ENCODE results near the gene WDR46. TPM values are rescaled to one million over a fixed set of nuclear protein-coding genes. Genes with fewer than 3 reads are reported as not detected.

WDR46 gene
- total and polyA plus RNA-seq, 2 of the 13 experiments (the other 11 are each of a cell fraction or from before 2014, with no cell fraction given): 47.4 to 105 TPM

DNA sequence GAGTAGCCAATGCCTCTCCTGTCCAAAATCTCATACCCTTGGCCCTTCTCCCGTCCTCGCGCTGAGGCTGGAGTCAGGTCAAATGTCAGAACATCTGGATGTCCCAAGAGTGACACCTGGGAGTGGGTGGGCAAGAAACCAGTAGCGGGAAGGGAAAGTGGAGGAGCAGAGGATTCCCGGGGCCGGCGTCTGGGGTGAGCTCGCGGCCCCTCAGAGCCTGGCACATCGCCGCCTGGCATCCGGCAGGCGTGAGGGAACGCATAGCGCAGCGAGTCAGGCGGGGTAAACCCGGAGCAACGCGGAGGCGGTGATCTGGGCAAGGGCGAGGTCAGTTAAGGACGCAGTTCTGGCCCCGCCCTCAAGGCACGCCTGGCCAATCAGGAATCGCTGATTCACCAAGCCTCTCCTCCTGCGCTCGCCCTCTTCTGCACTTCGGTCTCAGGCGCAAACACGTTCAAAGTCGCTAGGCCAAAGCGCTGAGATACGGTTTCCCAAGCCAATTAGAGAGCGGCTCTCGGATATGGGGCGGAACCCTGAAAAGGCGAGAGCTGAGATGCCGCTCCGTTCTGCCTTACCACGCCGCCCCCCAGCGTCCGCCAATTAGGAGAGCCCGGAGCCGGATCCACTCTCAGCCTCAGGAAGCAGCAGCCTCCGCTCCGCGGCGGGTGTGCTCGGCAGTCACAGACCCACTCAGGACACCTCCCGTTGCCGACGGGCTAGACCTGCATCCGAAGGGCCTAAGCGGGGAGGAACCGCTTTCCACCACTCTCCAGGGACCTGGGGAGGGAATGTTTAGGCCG, 39.9 kb downstream of the WDR46 start (continued):
- TF ChIP-seq, protein P1, sequence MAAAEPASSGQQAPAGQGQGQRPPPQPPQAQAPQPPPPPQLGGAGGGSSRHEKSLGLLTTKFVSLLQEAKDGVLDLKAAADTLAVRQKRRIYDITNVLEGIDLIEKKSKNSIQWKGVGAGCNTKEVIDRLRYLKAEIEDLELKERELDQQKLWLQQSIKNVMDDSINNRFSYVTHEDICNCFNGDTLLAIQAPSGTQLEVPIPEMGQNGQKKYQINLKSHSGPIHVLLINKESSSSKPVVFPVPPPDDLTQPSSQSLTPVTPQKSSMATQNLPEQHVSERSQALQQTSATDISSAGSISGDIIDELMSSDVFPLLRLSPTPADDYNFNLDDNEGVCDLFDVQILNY (CRISPR knock-in tag; conservative IDR thresholded peaks at IDR 0.05): no peak; the same call in 1 of the 2 replicates
- TF ChIP-seq, protein P2, sequence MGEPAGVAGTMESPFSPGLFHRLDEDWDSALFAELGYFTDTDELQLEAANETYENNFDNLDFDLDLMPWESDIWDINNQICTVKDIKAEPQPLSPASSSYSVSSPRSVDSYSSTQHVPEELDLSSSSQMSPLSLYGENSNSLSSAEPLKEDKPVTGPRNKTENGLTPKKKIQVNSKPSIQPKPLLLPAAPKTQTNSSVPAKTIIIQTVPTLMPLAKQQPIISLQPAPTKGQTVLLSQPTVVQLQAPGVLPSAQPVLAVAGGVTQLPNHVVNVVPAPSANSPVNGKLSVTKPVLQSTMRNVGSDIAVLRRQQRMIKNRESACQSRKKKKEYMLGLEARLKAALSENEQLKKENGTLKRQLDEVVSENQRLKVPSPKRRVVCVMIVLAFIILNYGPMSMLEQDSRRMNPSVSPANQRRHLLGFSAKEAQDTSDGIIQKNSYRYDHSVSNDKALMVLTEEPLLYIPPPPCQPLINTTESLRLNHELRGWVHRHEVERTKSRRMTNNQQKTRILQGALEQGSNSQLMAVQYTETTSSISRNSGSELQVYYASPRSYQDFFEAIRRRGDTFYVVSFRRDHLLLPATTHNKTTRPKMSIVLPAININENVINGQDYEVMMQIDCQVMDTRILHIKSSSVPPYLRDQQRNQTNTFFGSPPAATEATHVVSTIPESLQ (CRISPR knock-in tag; conservative IDR thresholded peaks at IDR 0.05): no peak
- TF ChIP-seq ZNF530 (CRISPR knock-in tag; IDR thresholded peaks at IDR 0.05; ENCODE audit: low read depth) (no peak), ZBTB20 (CRISPR knock-in tag; IDR thresholded peaks at IDR 0.05; ENCODE audit: borderline replicate concordance, low read depth) (0 out of 2 replicates have a peak, but pooled peaks have one; percentile 13), MTA1 (CRISPR knock-in tag; IDR thresholded peaks at IDR 0.05; ENCODE audit: borderline replicate concordance) (peak; percentile 67; the same call in 1 of the 2 replicates), DMAP1 (CRISPR knock-in tag; IDR thresholded peaks at IDR 0.05) (peak; percentile 69), ARNT (IDR thresholded peaks at IDR 0.05) (no peak), ZNF432 (CRISPR knock-in tag; IDR thresholded peaks at IDR 0.05; ENCODE audit: borderline replicate concordance) (no peak), REPIN1 (CRISPR knock-in tag; IDR thresholded peaks at IDR 0.05; ENCODE audit: borderline replicate concordance, low read depth) (peak; percentile 93), ETV5 (CRISPR knock-in tag; IDR thresholded peaks at IDR 0.05; ENCODE audit: borderline replicate concordance) (peak; percentile 38; the same call in 1 of the 2 replicates), FOXJ3 (CRISPR knock-in tag; IDR thresholded peaks at IDR 0.05; ENCODE audit: borderline replicate concordance) (no peak), YY1 (IDR thresholded peaks at IDR 0.05; ENCODE audit: insufficient read depth, insufficient replicate concordance, low read depth, low read length) (no peak), ZNF589 (CRISPR knock-in tag; conservative IDR thresholded peaks at IDR 0.05) (no peak), PPARG (CRISPR knock-in tag; conservative IDR thresholded peaks at IDR 0.05) (no peak)
- TF ChIP-seq, protein P3, sequence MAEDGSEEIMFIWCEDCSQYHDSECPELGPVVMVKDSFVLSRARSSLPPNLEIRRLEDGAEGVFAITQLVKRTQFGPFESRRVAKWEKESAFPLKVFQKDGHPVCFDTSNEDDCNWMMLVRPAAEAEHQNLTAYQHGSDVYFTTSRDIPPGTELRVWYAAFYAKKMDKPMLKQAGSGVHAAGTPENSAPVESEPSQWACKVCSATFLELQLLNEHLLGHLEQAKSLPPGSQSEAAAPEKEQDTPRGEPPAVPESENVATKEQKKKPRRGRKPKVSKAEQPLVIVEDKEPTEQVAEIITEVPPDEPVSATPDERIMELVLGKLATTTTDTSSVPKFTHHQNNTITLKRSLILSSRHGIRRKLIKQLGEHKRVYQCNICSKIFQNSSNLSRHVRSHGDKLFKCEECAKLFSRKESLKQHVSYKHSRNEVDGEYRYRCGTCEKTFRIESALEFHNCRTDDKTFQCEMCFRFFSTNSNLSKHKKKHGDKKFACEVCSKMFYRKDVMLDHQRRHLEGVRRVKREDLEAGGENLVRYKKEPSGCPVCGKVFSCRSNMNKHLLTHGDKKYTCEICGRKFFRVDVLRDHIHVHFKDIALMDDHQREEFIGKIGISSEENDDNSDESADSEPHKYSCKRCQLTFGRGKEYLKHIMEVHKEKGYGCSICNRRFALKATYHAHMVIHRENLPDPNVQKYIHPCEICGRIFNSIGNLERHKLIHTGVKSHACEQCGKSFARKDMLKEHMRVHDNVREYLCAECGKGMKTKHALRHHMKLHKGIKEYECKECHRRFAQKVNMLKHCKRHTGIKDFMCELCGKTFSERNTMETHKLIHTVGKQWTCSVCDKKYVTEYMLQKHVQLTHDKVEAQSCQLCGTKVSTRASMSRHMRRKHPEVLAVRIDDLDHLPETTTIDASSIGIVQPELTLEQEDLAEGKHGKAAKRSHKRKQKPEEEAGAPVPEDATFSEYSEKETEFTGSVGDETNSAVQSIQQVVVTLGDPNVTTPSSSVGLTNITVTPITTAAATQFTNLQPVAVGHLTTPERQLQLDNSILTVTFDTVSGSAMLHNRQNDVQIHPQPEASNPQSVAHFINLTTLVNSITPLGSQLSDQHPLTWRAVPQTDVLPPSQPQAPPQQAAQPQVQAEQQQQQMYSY (CRISPR knock-in tag; IDR thresholded peaks at IDR 0.05): peak; percentile 86
- TF ChIP-seq, protein P4, sequence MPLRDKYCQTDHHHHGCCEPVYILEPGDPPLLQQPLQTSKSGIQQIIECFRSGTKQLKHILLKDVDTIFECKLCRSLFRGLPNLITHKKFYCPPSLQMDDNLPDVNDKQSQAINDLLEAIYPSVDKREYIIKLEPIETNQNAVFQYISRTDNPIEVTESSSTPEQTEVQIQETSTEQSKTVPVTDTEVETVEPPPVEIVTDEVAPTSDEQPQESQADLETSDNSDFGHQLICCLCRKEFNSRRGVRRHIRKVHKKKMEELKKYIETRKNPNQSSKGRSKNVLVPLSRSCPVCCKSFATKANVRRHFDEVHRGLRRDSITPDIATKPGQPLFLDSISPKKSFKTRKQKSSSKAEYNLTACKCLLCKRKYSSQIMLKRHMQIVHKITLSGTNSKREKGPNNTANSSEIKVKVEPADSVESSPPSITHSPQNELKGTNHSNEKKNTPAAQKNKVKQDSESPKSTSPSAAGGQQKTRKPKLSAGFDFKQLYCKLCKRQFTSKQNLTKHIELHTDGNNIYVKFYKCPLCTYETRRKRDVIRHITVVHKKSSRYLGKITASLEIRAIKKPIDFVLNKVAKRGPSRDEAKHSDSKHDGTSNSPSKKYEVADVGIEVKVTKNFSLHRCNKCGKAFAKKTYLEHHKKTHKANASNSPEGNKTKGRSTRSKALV (CRISPR knock-in tag; IDR thresholded peaks at IDR 0.05): no peak
- TF ChIP-seq, protein P5, sequence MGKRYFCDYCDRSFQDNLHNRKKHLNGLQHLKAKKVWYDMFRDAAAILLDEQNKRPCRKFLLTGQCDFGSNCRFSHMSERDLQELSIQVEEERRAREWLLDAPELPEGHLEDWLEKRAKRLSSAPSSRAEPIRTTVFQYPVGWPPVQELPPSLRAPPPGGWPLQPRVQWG (CRISPR knock-in tag; IDR thresholded peaks at IDR 0.05; ENCODE audit: borderline replicate concordance, low read depth): no peak
